Ammon's horn (tissue), 1 donor: ENCODE results near the gene ATAD3A.

Experiments used
- DNase-seq: peaks from one replicate; pipeline ENCODE4 v3.0.0-alpha.2; 2016; ENCODE audit warnings: low spot score

ATAD3A gene

DNA sequence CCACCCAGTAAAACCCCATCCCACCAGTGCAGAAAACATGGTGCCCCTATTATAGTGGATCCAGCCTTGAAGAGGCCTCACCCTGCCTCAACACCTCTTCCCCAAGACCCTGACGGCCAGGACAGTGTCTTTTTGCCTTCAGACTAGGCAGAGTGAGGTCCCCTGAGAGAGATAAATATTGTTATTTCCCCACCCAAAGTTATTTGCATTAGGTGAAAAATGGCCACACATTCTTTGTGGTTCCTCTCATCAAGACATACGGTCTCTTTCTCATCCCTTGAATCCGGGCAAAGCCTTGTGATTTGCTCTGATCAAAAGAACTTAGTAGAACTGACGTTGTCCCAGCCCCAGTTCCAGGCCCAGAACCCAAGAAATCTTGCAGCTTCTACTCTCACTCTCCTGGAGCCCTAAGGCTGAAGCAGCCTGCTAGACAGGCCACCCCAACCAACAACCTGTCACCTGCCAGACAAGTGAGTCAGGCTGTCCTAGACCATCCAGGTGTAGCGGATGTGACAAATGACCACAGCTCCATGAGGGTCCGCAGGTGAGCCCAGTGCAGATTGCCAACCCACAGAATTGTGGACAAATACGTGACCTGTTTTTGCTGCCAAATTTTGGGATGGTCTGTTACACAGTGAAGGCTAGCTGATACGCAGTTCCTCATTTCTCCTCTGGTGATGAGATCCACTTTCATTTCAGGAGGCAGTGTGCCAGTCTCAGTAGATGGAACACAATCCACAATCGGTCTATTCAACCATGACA, 70.8 kb downstream of the ATAD3A start:
- no peak for DNase-seq

- no peak for DNase-seq
These were observed 71.5 kb downstream of the ATAD3A start for GRCh38 chr1:1583347-1584010.
